Ovary (tissue), 3 donors: Measurements from ENCODE around the gene CPED1.

ENCODE experiments used
- EP300 ChIP-seq: sonication (generic); formaldehyde crosslinking; IDR thresholded peaks from one replicate; pipeline ENCODE4 v1.6.1; 2017; ENCODE audit warnings: antibody characterized with exemption
- POLR2A ChIP-seq: fragments of 450-650 bp; IDR thresholded peaks from one replicate; pipeline ENCODE4 v1.6.1; 2017; ENCODE audit warnings: antibody characterized with exemption, mild to moderate bottlenecking, moderate library complexity
- TF ChIP-seq, protein P1 (sequence below), 3 donors: fragments of 450-650 bp in 2 of 3; fragments of 200-600 bp in 1 of 3; IDR thresholded peaks; one replicate each; pipeline versions ENCODE4 v1.5.1 to v1.8.0; 2016 to 2022; ENCODE audit warnings: antibody characterized with exemption in 3 of 3, mild to moderate bottlenecking in 1 of 3
- donor health status: DM: no; HTN: no; CAD: no.

DNA sequence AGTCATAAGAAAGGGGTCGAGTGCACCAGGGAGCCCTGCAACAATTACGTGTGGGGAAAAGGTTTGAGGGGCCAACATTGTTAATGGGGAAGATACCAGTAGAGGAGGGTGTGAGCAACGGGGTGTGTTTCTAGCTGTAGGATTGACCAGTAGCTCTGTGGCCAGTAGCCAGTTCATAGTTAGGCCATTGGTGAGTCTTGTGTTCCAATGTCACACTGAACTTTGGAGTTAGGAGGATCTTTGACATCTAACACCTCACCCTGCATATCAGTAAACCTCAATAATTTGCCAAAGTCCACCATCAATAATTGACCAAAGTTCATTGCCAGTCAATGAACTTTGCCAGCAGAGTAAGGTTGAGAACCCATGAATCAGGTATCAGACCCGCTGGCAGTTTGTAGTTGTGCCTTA, 168.8 kb downstream of the CPED1 start:
- TF ChIP-seq, protein P1, sequence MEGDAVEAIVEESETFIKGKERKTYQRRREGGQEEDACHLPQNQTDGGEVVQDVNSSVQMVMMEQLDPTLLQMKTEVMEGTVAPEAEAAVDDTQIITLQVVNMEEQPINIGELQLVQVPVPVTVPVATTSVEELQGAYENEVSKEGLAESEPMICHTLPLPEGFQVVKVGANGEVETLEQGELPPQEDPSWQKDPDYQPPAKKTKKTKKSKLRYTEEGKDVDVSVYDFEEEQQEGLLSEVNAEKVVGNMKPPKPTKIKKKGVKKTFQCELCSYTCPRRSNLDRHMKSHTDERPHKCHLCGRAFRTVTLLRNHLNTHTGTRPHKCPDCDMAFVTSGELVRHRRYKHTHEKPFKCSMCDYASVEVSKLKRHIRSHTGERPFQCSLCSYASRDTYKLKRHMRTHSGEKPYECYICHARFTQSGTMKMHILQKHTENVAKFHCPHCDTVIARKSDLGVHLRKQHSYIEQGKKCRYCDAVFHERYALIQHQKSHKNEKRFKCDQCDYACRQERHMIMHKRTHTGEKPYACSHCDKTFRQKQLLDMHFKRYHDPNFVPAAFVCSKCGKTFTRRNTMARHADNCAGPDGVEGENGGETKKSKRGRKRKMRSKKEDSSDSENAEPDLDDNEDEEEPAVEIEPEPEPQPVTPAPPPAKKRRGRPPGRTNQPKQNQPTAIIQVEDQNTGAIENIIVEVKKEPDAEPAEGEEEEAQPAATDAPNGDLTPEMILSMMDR (IDR thresholded peaks at IDR 0.05) = no peak
- no peak for TF ChIP-seq EP300
- TF ChIP-seq POLR2A = no peak
